H1 (cell line): ENCODE measurements around the gene NDUFB1. TPM values are rescaled to one million over a fixed set of nuclear protein-coding genes. Genes with fewer than 3 reads are reported as not detected.

ENCODE experiments used
- CTCF ChIA-PET: fragments of 300-600 bp; sonication (Branson Sonifier 250); formaldehyde crosslinking; loops from one replicate; lab custom pipeline; 2021; ENCODE audit not compliant: partially characterized antibody; lab: Charles Lee
- POLR2A ChIA-PET: fragments of 300-600 bp; sonication (Branson Sonifier 250); formaldehyde crosslinking; loops from one replicate; lab custom pipeline; 2021; ENCODE audit warnings: inconsistent platforms; ENCODE audit not compliant: partially characterized antibody; lab: Charles Lee
- DNase-seq, 2 experiments: peaks; one replicate each; pipeline versions ENCODE4 v3.0.0 to v3.0.0-alpha.2; 2010 to 2022; ENCODE audit warnings: low spot score in 2 of 2, low read depth in 1 of 2, mixed read lengths in 1 of 2
- FAIRE-seq: peaks from 2 replicates; lab custom pipeline; 2011; peaks lifted over from hg19 to GRCh38; lab: Jason Lieb, UNC
- H2AFZ ChIP-seq: 2 replicates; pipeline ENCODE4 v1.8.1; 2012; ENCODE audit warnings: low read length, inconsistent platforms
- H2AK5ac ChIP-seq: 2 replicates; pipeline ENCODE4 v1.6.1; 2013; ENCODE audit warnings: low read depth, low read length
- H2BK120ac ChIP-seq: replicated peaks from 2 replicates; pipeline ENCODE3; 2013; ENCODE audit warnings: low read depth, low read length, inconsistent platforms
- H2BK12ac ChIP-seq: 2 replicates; pipeline ENCODE4 v1.6.1; 2013; ENCODE audit warnings: low read depth, low read length
- H2BK15ac ChIP-seq: 2 replicates; pipeline ENCODE4 v1.6.1; 2013; ENCODE audit warnings: low read length
- H2BK20ac ChIP-seq: 2 replicates; pipeline ENCODE4 v1.6.1; 2013; ENCODE audit warnings: low read length
- H2BK5ac ChIP-seq: 2 replicates; pipeline ENCODE4 v1.6.1; 2013; ENCODE audit warnings: low read depth, low read length
- H3K14ac ChIP-seq: 2 replicates; pipeline ENCODE4 v1.6.1; 2013; ENCODE audit warnings: inconsistent platforms; ENCODE audit not compliant: insufficient read length
- H3K18ac ChIP-seq: 2 replicates; pipeline ENCODE4 v1.6.1; 2013; ENCODE audit warnings: low read length; ENCODE audit errors: extremely low read depth
- H3K23ac ChIP-seq: 2 replicates; pipeline ENCODE4 v1.6.1; 2013; ENCODE audit warnings: inconsistent platforms; ENCODE audit not compliant: insufficient read length
- H3K23me2 ChIP-seq: 2 replicates; pipeline ENCODE4 v1.6.1; 2013; ENCODE audit warnings: low read depth, low read length
- H3K27ac ChIP-seq: 2 replicates; pipeline ENCODE4 v1.6.1; 2011; ENCODE audit warnings: low read depth, low read length, inconsistent platforms
- H3K27me3 ChIP-seq, 4 experiments: replicated peaks in 1 of 4; 1 replicate in 1 of 4; 2 replicates in 3 of 4; pipeline versions ENCODE4 v1.6.1 to v1.8.1; 2011 to 2013; ENCODE audit warnings: low read length in 3 of 4, mild to moderate bottlenecking in 3 of 4, inconsistent platforms in 2 of 4, mixed read lengths in 2 of 4, moderate library complexity in 1 of 4; ENCODE audit not compliant: control insufficient read depth in 3 of 4, insufficient read depth in 3 of 4; ENCODE audit errors: extremely low read depth in 1 of 4
- H3K36me3 ChIP-seq, 4 experiments: 2 replicates each; pipeline versions ENCODE4 v1.6.1 to v1.8.1; 2011 to 2013; ENCODE audit warnings: mild to moderate bottlenecking in 4 of 4, low read length in 3 of 4, moderate library complexity in 2 of 4, control low read depth in 1 of 4, inconsistent platforms in 1 of 4; ENCODE audit not compliant: insufficient read depth in 4 of 4, control insufficient read depth in 2 of 4
- H3K4ac ChIP-seq: replicated peaks from 2 replicates; pipeline ENCODE3; 2013; ENCODE audit warnings: low read length, low read depth, mixed read lengths, inconsistent platforms; ENCODE audit not compliant: insufficient read length
- H3K4me1 ChIP-seq, 4 experiments: replicated peaks in 1 of 4; 1 replicate in 1 of 4; 2 replicates in 3 of 4; pipeline versions ENCODE4 v1.6.1 to v1.8.1; 2011 to 2013; ENCODE audit warnings: low read length in 3 of 4, inconsistent platforms in 2 of 4, mixed read lengths in 1 of 4; ENCODE audit not compliant: insufficient read depth in 4 of 4, control insufficient read depth in 3 of 4
- H3K4me2 ChIP-seq, 2 experiments: 2 replicates each; pipeline versions ENCODE4 v1.6.1 to v1.8.1; 2011 to 2013; ENCODE audit warnings: low read depth in 2 of 2, low read length in 2 of 2, control low read depth in 1 of 2, inconsistent platforms in 1 of 2, mild to moderate bottlenecking in 1 of 2; ENCODE audit not compliant: insufficient read depth in 1 of 2
- H3K4me3 ChIP-seq, 4 experiments: fragments of 200-600, 300-600 bp in 1 of 4; sonication (generic), shearing (Covaris generic), sonication (Bioruptor Twin) in 1 of 4; 2 replicates each; pipeline versions ENCODE4 v1.5.1 to v1.8.1; 2011 to 2016; ENCODE audit warnings: low read length in 4 of 4, low read depth in 3 of 4, control low read depth in 2 of 4, inconsistent platforms in 2 of 4, mild to moderate bottlenecking in 2 of 4, mixed read lengths in 1 of 4, moderate library complexity in 1 of 4; ENCODE audit not compliant: insufficient read depth in 2 of 4; ENCODE audit errors: extremely low read depth in 1 of 4
- H3K56ac ChIP-seq: replicated peaks from 2 replicates; pipeline ENCODE3; 2013; ENCODE audit warnings: low read depth, mild to moderate bottlenecking, mixed read lengths, low read length, inconsistent platforms; ENCODE audit not compliant: insufficient read length
- H3K79me1 ChIP-seq: 2 replicates; pipeline ENCODE4 v1.6.1; 2013; ENCODE audit warnings: low read depth, low read length, control low read depth
- H3K79me2 ChIP-seq, 2 experiments: 2 replicates each; pipeline versions ENCODE4 v1.6.1 to v1.8.1; 2012 to 2013; ENCODE audit warnings: low read length in 2 of 2, mild to moderate bottlenecking in 2 of 2, inconsistent platforms in 1 of 2; ENCODE audit not compliant: insufficient read depth in 2 of 2, control insufficient read depth in 1 of 2
- H3K9ac ChIP-seq, 4 experiments: replicated peaks in 1 of 4; 1 replicate in 1 of 4; 2 replicates in 3 of 4; pipeline versions ENCODE4 v1.6.1 to v1.8.1; 2011 to 2013; ENCODE audit warnings: low read depth in 3 of 4, low read length in 3 of 4, control low read depth in 2 of 4, mild to moderate bottlenecking in 2 of 4, moderate library complexity in 2 of 4, inconsistent platforms in 1 of 4; ENCODE audit errors: extremely low read depth in 1 of 4
- H3K9me3 ChIP-seq, 2 experiments: 2 replicates each; pipeline versions ENCODE4 v1.6.1 to v1.8.1; 2012 to 2013; ENCODE audit warnings: mild to moderate bottlenecking in 2 of 2, moderate library complexity in 2 of 2, control low read depth in 1 of 2, inconsistent platforms in 1 of 2, low read depth in 1 of 2, low read length in 1 of 2, mixed read lengths in 1 of 2; ENCODE audit not compliant: insufficient read depth in 2 of 2
- H4K20me1 ChIP-seq, 2 experiments: replicated peaks in 1 of 2; 2 replicates each; pipeline versions ENCODE3 to v1.8.1; 2011 to 2013; ENCODE audit warnings: inconsistent platforms in 2 of 2, low read length in 2 of 2, mild to moderate bottlenecking in 1 of 2; ENCODE audit not compliant: insufficient read depth in 2 of 2, control insufficient read depth in 1 of 2
- H4K5ac ChIP-seq: 2 replicates; pipeline ENCODE4 v1.6.1; 2013; ENCODE audit warnings: low read length, low read depth, mixed read lengths, inconsistent platforms; ENCODE audit not compliant: insufficient read length
- H4K8ac ChIP-seq: 2 replicates; pipeline ENCODE4 v1.8.0; 2013; ENCODE audit warnings: mild to moderate bottlenecking, moderate library complexity, low read length, inconsistent platforms; ENCODE audit not compliant: insufficient read depth; ENCODE audit errors: extremely low read depth
- H4K91ac ChIP-seq: replicated peaks from 2 replicates; pipeline ENCODE3; 2013; ENCODE audit warnings: low read length, mixed read lengths, inconsistent platforms; ENCODE audit not compliant: insufficient read length
- ASH2L ChIP-seq: fragments of 200-600, 300-600 bp; sonication (generic); IDR thresholded peaks from one replicate; pipeline ENCODE4 v1.7.1; 2017; ENCODE audit warnings: low read length
- CREB1 ChIP-seq: IDR thresholded peaks from 2 replicates; pipeline ENCODE4 v1.6.1; 2012; ENCODE audit warnings: inconsistent platforms
- GABPA ChIP-seq: IDR thresholded peaks from 2 replicates; pipeline ENCODE4 v1.6.1; 2011; ENCODE audit warnings: mild to moderate bottlenecking, low read length, moderate library complexity, borderline replicate concordance; ENCODE audit not compliant: insufficient read depth
- HDAC6 ChIP-seq: IDR thresholded peaks from one replicate; pipeline ENCODE4 v1.7.1; 2012; ENCODE audit warnings: low read depth, mild to moderate bottlenecking, inconsistent platforms, low read length, moderate library complexity
- MAFK ChIP-seq: IDR thresholded peaks from 2 replicates; pipeline ENCODE4 v1.6.1; 2012; ENCODE audit warnings: low read depth, mild to moderate bottlenecking, improper control_type of control experiment, low read length
- POU5F1 ChIP-seq: IDR thresholded peaks from 2 replicates; pipeline ENCODE4 v1.6.1; 2011; ENCODE audit warnings: low read depth, mild to moderate bottlenecking, low read length, moderate library complexity
- RAD21 ChIP-seq, 2 experiments: IDR thresholded peaks in 1 of 2; conservative IDR thresholded peaks in 1 of 2; 2 replicates each; pipeline ENCODE4 v1.6.1; 2011; ENCODE audit warnings: low read depth in 2 of 2, low read length in 2 of 2, improper control_type of control experiment in 1 of 2, inconsistent platforms in 1 of 2, mild to moderate bottlenecking in 1 of 2, moderate library complexity in 1 of 2
- RFX5 ChIP-seq: IDR thresholded peaks from 2 replicates; pipeline ENCODE4 v1.6.1; 2011; ENCODE audit warnings: low read depth, low read length, improper control_type of control experiment, borderline replicate concordance
- SIN3A ChIP-seq, 2 experiments: IDR thresholded peaks in 1 of 2; conservative IDR thresholded peaks in 1 of 2; 2 replicates each; pipeline ENCODE4 v1.6.1; 2011 to 2012; ENCODE audit warnings: low read length in 2 of 2, improper control_type of control experiment in 1 of 2, low read depth in 1 of 2, mild to moderate bottlenecking in 1 of 2
- SIRT6 ChIP-seq: IDR thresholded peaks from one replicate; pipeline ENCODE4 v1.7.1; 2012; ENCODE audit warnings: low read length, inconsistent platforms
- SUZ12 ChIP-seq: fragments of 200-600 bp; sonication (generic); IDR thresholded peaks from 2 replicates; pipeline ENCODE4 v1.6.1; 2012; ENCODE audit warnings: mild to moderate bottlenecking, inconsistent platforms, low read length, moderate library complexity, mixed read lengths
- TAF1 ChIP-seq: IDR thresholded peaks from 2 replicates; pipeline ENCODE4 v1.6.1; 2011; ENCODE audit warnings: mild to moderate bottlenecking, low read depth, low read length
- WGBS, 2 experiments: shearing (Covaris generic) in 1 of 2; methylation state at CpG; one replicate each; pipeline versions ENCODE4 v1.1.6 to v1.1.7; 2013 to 2015; ENCODE audit warnings: low lambda C conversion rate in 2 of 2, mixed read lengths in 2 of 2, inconsistent platforms in 1 of 2, low coverage in 1 of 2, missing lambda C conversion rate in 1 of 2; ENCODE audit not compliant: insufficient replicate concordance in 2 of 2, insufficient coverage in 1 of 2, insufficient read length in 1 of 2; ENCODE audit errors: extremely low coverage in 1 of 2, missing lambda C conversion rate in 1 of 2; 5-methylcytosine and 5-hydroxymethylcytosine counted together
- polyA plus RNA-seq, 7 experiments: library from polyadenylated mRNA; depleted of rRNA in 3 of 7; stranded (reverse) in 5 of 7; unstranded in 2 of 7; fragments of >200 nt in 5 of 7; fragments of 200-250 nt in 2 of 7; gene quantifications; 1 replicate in 5 of 7; 2 replicates in 1 of 7; 4 replicates in 1 of 7; pipeline versions ENCODE4 v1.2.1 to v1.2.3, GENCODE V29; 2011 to 2013; ENCODE audit warnings: missing spikeins in 2 of 7, mixed read lengths in 2 of 7
- total RNA-seq: library from RNA; stranded (reverse); fragmentation: NEBNext Ultra II Directional; extraction: Animal tissue kit (Norgen Biotek cat#: 25700); gene quantifications from 2 replicates; pipeline ENCODE4 v1.2.1, GENCODE V29; 2021

The NDUFB1 gene
- total and polyA plus RNA-seq, 2 of the 8 experiments (the other 6 are each of a cell fraction or from before 2014, with no cell fraction given): 124 to 271 TPM

DNA sequence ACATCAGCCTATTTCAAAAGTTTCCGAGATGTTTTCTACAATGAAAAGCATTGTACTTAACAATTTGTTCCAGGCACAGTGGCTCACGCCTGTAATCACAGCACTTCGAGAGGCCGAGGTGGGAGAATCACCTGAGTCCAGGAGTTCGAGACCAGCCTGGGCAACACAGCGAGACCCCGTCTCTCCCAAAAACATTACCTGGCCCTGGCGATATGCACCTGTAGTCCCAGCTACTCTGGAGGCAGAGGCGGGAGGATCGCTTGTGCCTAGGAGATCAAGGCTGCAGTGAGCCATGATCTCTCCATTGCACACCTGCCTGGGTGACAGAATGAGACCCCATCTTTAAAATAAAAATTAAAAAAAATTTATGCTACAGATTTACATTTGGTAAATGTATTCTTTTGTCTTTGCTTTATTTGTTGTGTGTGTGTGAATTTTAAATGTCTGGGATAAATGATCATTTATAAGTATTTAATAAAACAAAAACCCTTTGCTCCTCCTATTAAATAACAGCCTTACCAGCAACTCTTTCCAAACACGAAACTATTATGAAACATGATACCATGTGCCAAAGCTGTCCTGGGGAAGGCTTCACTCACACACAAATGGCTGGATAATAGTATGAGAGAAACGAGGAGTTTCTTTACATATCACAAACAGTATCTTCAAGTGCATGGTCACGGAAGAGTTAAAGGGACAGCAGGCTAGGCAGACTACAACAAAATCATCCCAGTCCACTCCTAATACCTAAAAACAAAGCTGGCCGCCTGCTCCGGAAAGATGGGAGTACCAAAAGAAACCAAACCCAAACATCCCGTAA lies 16.2 kb downstream of the NDUFB1 start:
- Histone ChIP-seq H2AFZ (no peak overlapping the region), H3K4me3 (peak overlapping the region; percentile 69 to 97 (median 86)), H3K4me1 (peaks cover 4 to 7% (median 6%) of the 10 kb centered on the region in 4 experiments; a peak in 6 of 7 replicates), H2BK5ac (no peak overlapping the region), H2BK120ac (no peak overlapping the region), H2BK12ac (no peak overlapping the region), H4K8ac (no peak overlapping the region), H3K56ac (peak overlapping the region; percentile 49), H2AK5ac (no peak overlapping the region), H2BK20ac (no peak overlapping the region), H3K18ac (no peak overlapping the region), H3K27ac (peak overlapping the region; percentile 37; the same call in 1 of the 2 replicates), H3K14ac (no peak overlapping the region), H3K4me2 (peak overlapping the region; percentile 71 to 76), H3K23ac (no peak overlapping the region), H3K9ac (peak overlapping the region; percentile 15 to 85 (median 80); a peak in 5 of 7 replicates), H4K91ac (no peak overlapping the region), H4K5ac (no peak overlapping the region), H3K79me2 (peaks cover 15 to 60% of the 10 kb centered on the region in 2 experiments), H3K36me3 (no peaks in the 10 kb centered on the region), H3K79me1 (peaks cover 10% of the 10 kb centered on the region), H3K9me3 (no peaks in the 10 kb centered on the region), H3K4ac (no peak overlapping the region), H2BK15ac (no peak overlapping the region), H4K20me1 (peaks cover 3 to 4% of the 10 kb centered on the region in 2 experiments), H3K23me2 (peaks cover 8% of the 10 kb centered on the region), H3K27me3 (no peaks in the 10 kb centered on the region)
- POLR2A ChIA-PET: interaction anchor here (0.6 to 4.5 kb wide), 7 partner anchors 8 to 65 kb away, joined by 3 to 66 read pairs (median 6); partner anchors contain the start of genes CPSF2, NDUFB1 and TRIP11
- WGBS, 2 experiments: 57% methylated on average over 16 of the region's 16 CpGs; no CpG with 5 or more reads in 1 of the 2 experiments
- FAIRE-seq (no peak), DNase-seq (no peak)
- CTCF ChIA-PET: interaction anchor here (1.2 to 4.5 kb wide), 5 partner anchors 10 to 33 kb away, joined by 3 to 45 read pairs (median 4); partner anchors contain the start of genes CPSF2 and NDUFB1
- TF ChIP-seq ASH2L: no peak
- no peak for TF ChIP-seq HDAC6
- no peak for TF ChIP-seq SUZ12
- TF ChIP-seq SIN3A (conservative IDR thresholded peaks at IDR 0.05 in 1 of 2, IDR thresholded peaks at IDR 0.05 in 1 of 2; ENCODE audit: low read depth in 1 of 2, low read length in 2 of 2): no peak
- TF ChIP-seq TAF1: no peak
- TF ChIP-seq RFX5: no peak
- no peak for TF ChIP-seq POU5F1
- TF ChIP-seq MAFK: no peak
- TF ChIP-seq SIRT6: no peak
- no peak for TF ChIP-seq GABPA
- TF ChIP-seq CREB1: no peak
- TF ChIP-seq RAD21 (IDR thresholded peaks at IDR 0.05 in 1 of 2, conservative IDR thresholded peaks at IDR 0.05 in 1 of 2; ENCODE audit: low read depth in 2 of 2, low read length in 2 of 2): no peak
